Activated naive CD8-positive, alpha-beta T cell treated with anti-CD3 and anti-CD28 coated beads, Interleukin-2, amount 10 ng/mL, durations not matched to agents 7 days and 5 days (primary cell): ENCODE data around the gene ADCY5. TPM values are rescaled to one million over a fixed set of nuclear protein-coding genes. Genes with fewer than 3 reads are reported as not detected.
A peak's percentile ranks its signal among the peaks of the same experiment; 100 is the strongest.

Source experiments
- ATAC-seq: fragments of 150-1000 bp; cut with Tn5 transposase; one replicate; pipeline ENCODE4 v1.10.0; 2021; ENCODE audit warnings: low read depth, moderate library complexity
- POLR2A ChIA-PET: fragments of 350-600 bp; sonication (Branson Sonifier 250); formaldehyde crosslinking; loops from one replicate; lab custom pipeline; 2021; ENCODE audit warnings: antibody characterized with exemption; lab: Charles Lee
- DNase-seq: peaks from one replicate; pipeline ENCODE4 v3.0.0; 2021
- H3K27ac Mint-ChIP-seq: one replicate; pipeline ENCODE4 v1.8.0; 2022; ENCODE audit warnings: mild to moderate bottlenecking, mixed read lengths
- H3K27me3 Mint-ChIP-seq: one replicate; pipeline ENCODE4 v1.8.0; 2022; ENCODE audit warnings: mild to moderate bottlenecking, moderate library complexity, mixed read lengths
- H3K36me3 Mint-ChIP-seq: one replicate; pipeline ENCODE4 v1.8.0; 2021; ENCODE audit warnings: mild to moderate bottlenecking, mixed read lengths
- H3K4me1 Mint-ChIP-seq: one replicate; pipeline ENCODE4 v1.8.0; 2021; ENCODE audit warnings: mixed read lengths
- H3K4me3 Mint-ChIP-seq: one replicate; pipeline ENCODE4 v1.8.0; 2022; ENCODE audit warnings: mild to moderate bottlenecking, moderate library complexity, mixed read lengths
- H3K9me3 Mint-ChIP-seq: one replicate; pipeline ENCODE4 v1.8.0; 2021; ENCODE audit warnings: mixed read lengths
- total RNA-seq, 2 experiments: library from RNA; stranded (reverse); gene quantifications; one replicate each; pipeline ENCODE4 v1.2.3, GENCODE V29; 2021

ADCY5 gene
- total RNA-seq, 2 experiments from 2014 or later = not detected

GRCh38 chr3:123346021-123346420, 102.9 kb downstream of the ADCY5 start:
- Mint-ChIP-seq H3K27me3 (peaks cover 24% of the 10 kb centered on the region), H3K9me3 (no peaks in the 10 kb centered on the region), H3K4me3 (no peak overlapping the region), H3K4me1 (peaks cover 31% of the 10 kb centered on the region), H3K36me3 (no peaks in the 10 kb centered on the region), H3K27ac (no peak overlapping the region)
- DNase-seq (peak; percentile 12), ATAC-seq (no peak)
- POLR2A ChIA-PET = interaction anchor here (0.6 kb wide), 1 partner anchor 14 kb away, joined by 3 read pairs; no protein-coding TSS in a partner anchor

- Mint-ChIP-seq H3K4me1 (peaks cover 31% of the 10 kb centered on the region), H3K27me3 (peaks cover 27% of the 10 kb centered on the region), H3K4me3 (peak overlapping the region; percentile 2), H3K36me3 (no peaks in the 10 kb centered on the region), H3K9me3 (no peaks in the 10 kb centered on the region), H3K27ac (peak overlapping the region; percentile 51)
- no peak for ATAC-seq
- POLR2A ChIA-PET = no interaction called here
- peak; percentile 28 for DNase-seq
Observed at GRCh38 chr3:123344907-123345594, 103.8 kb downstream of the ADCY5 start.

- POLR2A ChIA-PET = no interaction called here
- peak; percentile 41 for DNase-seq
Observed at GRCh38 chr3:123344175-123344906, 104.5 kb downstream of the ADCY5 start.

DNA sequence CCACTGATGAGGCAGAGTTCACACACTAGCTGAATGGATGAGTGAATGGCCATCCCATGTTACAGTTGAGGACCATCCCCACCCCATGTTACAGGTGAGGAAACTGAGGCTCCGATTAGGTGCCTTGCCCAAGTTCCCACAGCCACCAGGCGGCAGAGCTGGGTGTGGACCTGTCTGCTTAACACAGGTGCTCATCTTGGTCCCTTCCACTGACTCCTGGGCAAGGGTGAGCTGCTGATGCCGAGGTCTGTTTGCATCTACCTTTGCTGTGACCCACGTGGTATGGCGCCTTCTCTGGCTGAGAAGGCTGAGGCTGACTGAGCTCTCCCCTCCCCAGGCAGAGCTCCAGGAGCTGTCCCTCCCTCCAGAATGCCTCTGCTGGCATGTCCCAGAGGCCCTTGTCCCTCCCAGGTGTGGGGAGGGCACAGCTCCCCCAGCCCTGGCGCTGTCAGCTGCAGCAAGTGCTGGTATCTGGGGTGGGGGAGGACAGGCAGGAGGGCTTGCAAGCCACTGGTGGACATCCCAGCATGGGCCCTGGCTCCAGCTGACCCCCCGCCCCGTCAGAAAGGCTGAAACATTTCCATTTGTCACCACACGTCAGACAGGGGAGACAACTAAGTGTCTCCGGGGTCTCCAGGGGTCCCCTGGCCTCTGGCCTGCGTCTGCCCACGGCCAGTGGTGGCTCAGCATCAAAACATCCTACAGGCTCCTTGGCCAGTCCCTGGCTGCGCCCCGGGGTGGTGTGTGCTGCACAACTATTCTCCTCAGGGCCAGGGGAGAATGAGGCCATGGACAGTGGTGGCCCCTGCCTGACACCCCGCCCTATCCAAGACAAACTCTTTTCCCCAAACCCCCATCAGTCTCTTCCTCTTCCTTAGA, 105.4 kb downstream of the ADCY5 start:
- POLR2A ChIA-PET = no interaction called here
- peak overlapping the region; percentile 44 for H3K27ac Mint-ChIP-seq
- no peaks in the 10 kb centered on the region for H3K9me3 Mint-ChIP-seq
- no peaks in the 10 kb centered on the region for H3K36me3 Mint-ChIP-seq
- DNase-seq (peak; percentile 21), ATAC-seq (no peak)
- H3K27me3 Mint-ChIP-seq = peaks cover 18% of the 10 kb centered on the region
- H3K4me1 Mint-ChIP-seq = peaks cover 16% of the 10 kb centered on the region
- H3K4me3 Mint-ChIP-seq = no peak overlapping the region

More at GRCh38 chr3:123344175-123344906, 104.5 kb downstream of the ADCY5 start:
- ATAC-seq = peak; percentile 89
- H3K27ac Mint-ChIP-seq = peak overlapping the region; percentile 51
- H3K9me3 Mint-ChIP-seq = no peaks in the 10 kb centered on the region
- peak overlapping the region; percentile 2 for H3K4me3 Mint-ChIP-seq
- peaks cover 26% of the 10 kb centered on the region for H3K27me3 Mint-ChIP-seq
- H3K36me3 Mint-ChIP-seq = no peaks in the 10 kb centered on the region
- peaks cover 24% of the 10 kb centered on the region for H3K4me1 Mint-ChIP-seq

DNA sequence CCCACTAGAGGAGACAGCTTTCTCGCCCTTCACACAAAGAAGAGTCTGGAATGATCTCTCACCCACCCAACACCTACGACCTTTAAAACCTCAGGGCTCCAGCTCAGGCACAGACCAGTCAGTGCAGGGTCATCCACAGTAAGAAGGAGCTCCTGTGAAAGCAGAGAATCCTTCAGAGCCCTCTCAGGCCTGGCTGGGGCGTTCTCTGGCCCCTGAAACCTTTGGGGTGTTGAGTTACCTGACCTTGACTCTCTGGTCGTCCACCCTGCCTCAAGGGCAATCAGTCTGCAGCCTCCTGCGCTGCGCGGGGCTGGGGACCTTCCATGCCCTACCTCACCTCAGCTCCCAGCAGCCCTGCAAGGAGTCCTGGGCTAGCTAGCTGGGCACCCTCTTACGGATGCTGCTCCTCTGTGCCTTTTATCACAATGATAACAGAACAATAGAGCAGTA, 106.2 kb downstream of the ADCY5 start:
- DNase-seq (peak; percentile 21), ATAC-seq (no peak)
- no peaks in the 10 kb centered on the region for H3K36me3 Mint-ChIP-seq
- H3K4me1 Mint-ChIP-seq = peaks cover 15% of the 10 kb centered on the region
- no peak overlapping the region for H3K27ac Mint-ChIP-seq
- POLR2A ChIA-PET = no interaction called here
- no peak overlapping the region for H3K4me3 Mint-ChIP-seq
- no peaks in the 10 kb centered on the region for H3K9me3 Mint-ChIP-seq
- peaks cover 9% of the 10 kb centered on the region for H3K27me3 Mint-ChIP-seq

GRCh38 chr3:123341871-123342630, 106.8 kb downstream of the ADCY5 start:
- POLR2A ChIA-PET = no interaction called here
- ATAC-seq = no peak
- H3K4me1 Mint-ChIP-seq = peaks cover 14% of the 10 kb centered on the region
- H3K4me3 Mint-ChIP-seq = no peak overlapping the region
- no peaks in the 10 kb centered on the region for H3K9me3 Mint-ChIP-seq
- no peaks in the 10 kb centered on the region for H3K36me3 Mint-ChIP-seq
- no peak overlapping the region for H3K27ac Mint-ChIP-seq
- peak; percentile 4 for DNase-seq
- H3K27me3 Mint-ChIP-seq = peaks cover 4% of the 10 kb centered on the region

DNA sequence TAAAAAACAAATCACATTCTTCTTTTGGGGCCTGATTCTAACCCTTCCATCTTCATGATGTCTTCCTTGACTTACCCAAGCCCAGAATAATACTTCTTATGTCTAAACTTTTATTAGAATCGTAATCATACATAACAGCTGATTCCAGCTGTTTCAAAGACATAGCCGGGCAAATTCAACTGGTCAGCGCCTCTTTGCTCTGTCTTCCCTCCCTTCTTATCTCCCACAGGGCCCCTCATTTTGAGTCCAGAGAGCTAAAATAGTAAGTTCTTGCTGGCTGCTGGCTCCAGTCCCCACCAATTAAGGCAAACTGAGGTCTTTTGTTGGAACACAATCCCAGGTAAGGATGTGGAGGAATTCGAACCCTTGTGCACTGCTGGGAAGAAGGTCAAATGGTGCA, 108.6 kb downstream of the ADCY5 start:
- Mint-ChIP-seq H3K4me1 (peaks cover 12% of the 10 kb centered on the region), H3K27me3 (peaks cover 4% of the 10 kb centered on the region), H3K9me3 (no peaks in the 10 kb centered on the region), H3K27ac (no peak overlapping the region), H3K4me3 (no peak overlapping the region), H3K36me3 (no peaks in the 10 kb centered on the region)
- POLR2A ChIA-PET = no interaction called here
- DNase-seq = peak; percentile 1
- no peak for ATAC-seq

DNA sequence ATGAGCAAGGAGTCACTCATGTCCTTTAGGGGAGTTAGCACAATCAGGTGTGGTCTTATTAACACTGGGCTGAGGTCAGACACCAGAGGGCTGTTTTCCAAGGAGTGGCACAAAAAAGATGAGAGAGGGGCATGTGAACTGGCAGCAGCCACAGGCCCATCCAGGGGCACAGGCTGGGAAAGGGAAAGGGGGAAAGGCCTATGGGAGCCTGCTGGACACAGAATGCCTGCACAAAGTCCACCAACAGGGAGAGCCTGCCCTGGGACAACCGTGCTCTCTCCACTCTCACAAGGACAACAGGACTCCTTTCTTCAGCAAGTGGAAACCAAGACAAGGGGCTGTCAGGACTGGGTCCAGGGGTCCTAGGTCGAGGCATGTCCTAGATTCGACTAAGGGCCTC, 109.6 kb downstream of the ADCY5 start:
- ATAC-seq (no peak), DNase-seq (peak; percentile 10)
- POLR2A ChIA-PET = no interaction called here
- Mint-ChIP-seq H3K27me3 (peaks cover 4% of the 10 kb centered on the region), H3K9me3 (no peaks in the 10 kb centered on the region), H3K27ac (no peak overlapping the region), H3K4me1 (peaks cover 10% of the 10 kb centered on the region), H3K36me3 (no peaks in the 10 kb centered on the region), H3K4me3 (no peak overlapping the region)

DNA sequence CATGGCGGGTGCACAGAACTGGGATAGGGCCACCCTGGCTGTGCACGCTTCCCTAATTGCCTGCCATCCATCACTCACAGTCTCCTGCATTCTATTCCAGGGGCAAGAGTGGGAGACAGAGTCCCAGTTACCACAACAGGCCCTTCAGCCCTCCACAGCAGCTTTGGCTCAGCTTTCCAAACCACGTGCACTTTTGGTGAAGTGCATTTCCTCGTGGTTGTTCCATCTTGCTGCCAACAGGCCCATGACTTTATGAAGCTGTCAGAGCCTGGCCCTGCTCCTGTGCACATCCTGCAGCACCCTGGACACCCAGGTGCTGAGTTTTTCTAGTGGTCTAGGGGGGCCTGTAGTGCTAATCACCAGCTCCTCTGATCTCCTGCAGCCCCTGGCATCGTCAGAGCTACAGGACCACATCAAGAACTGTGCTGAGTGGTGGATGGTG, 110.2 kb downstream of the ADCY5 start:
- H3K9me3 Mint-ChIP-seq = no peaks in the 10 kb centered on the region
- peaks cover 6% of the 10 kb centered on the region for H3K4me1 Mint-ChIP-seq
- no peak overlapping the region for H3K27ac Mint-ChIP-seq

DNA sequence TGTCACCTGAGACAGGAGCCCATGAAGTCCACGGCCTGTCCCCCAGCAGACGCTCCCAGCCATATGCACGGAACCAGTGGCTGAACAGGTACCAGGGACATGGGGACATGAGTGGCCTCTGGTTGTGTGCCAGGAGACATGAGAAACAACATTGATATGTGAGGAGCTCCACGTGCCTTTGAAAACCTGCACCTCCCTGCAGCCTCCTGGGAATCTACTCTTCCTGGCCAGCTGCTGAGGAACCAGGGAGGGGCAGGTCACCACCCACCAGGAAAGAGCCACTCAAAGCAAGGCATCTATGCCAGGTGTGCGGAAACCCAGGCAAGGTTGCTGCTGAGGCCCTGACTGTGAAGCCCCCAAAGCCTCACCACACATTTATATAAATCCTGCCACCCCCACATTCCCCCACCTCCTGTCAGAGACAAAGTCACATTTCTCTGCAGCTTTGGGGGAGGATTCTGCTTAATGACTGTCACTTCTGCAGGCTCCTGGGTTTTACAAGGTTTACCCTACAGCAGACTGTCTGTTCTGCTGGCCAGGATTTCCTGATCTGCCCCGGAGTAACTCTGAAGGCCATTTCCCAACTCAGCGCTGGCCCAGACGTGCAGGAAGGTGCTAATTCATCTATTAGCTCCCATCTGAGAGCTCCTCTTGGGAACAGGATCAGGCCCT, 110.8 kb downstream of the ADCY5 start:
- Mint-ChIP-seq H3K4me3 (no peak overlapping the region), H3K9me3 (no peaks in the 10 kb centered on the region), H3K4me1 (peaks cover 6% of the 10 kb centered on the region), H3K36me3 (no peaks in the 10 kb centered on the region), H3K27me3 (peaks cover 3% of the 10 kb centered on the region), H3K27ac (no peak overlapping the region)
- POLR2A ChIA-PET = no interaction called here
- no peak for DNase-seq
- no peak for ATAC-seq

More for the DNA sequence above, 110.2 kb downstream of the ADCY5 start:
- peaks cover 3% of the 10 kb centered on the region for H3K27me3 Mint-ChIP-seq
- POLR2A ChIA-PET = no interaction called here
- no peaks in the 10 kb centered on the region for H3K36me3 Mint-ChIP-seq
- ATAC-seq (no peak), DNase-seq (no peak)
- no peak overlapping the region for H3K4me3 Mint-ChIP-seq

DNA sequence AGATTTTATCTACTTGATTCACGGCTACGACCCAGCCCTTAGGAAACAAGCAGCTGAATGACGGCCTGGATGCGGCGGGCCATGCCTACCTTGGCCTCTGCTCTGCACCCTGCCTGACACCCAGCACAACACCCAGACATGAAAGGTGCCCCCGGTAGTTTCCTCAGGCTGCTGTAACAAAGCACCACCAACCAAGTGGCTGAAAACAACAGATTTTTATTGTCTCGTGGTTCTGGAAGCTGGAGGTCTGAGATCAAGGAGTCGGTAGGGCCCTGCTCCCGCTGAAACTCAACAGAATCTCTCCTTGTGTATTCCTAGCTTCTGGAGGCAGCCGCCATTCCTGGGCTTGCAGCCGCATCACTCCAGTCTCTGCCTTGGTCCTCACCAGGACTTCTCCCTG, 111.7 kb downstream of the ADCY5 start:
- Mint-ChIP-seq H3K4me3 (no peak overlapping the region), H3K9me3 (no peaks in the 10 kb centered on the region), H3K4me1 (peaks cover 6% of the 10 kb centered on the region), H3K27ac (no peak overlapping the region), H3K27me3 (peaks cover 3% of the 10 kb centered on the region), H3K36me3 (no peaks in the 10 kb centered on the region)
- DNase-seq = no peak
- ATAC-seq = no peak
- POLR2A ChIA-PET = no interaction called here

DNA sequence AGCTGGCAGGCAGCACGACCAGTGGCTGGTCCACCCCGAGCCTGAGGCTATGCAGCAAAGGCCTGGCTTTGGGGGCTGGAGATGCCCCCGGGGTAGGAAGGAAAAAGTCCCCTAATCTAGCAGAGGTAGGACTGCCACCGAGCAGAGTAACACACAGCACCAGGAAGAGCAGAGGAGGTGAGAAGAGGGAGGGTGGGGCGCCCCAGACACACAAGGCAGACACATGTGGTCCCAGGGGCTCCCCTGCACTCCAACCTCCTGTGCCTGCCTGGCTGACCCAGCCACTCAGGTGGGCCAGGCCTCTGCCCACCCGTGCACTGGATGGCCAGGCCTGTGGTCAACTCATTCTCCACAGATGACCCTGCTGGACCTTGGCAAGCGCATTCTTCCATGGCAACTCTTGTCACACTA, 112.4 kb downstream of the ADCY5 start:
- peaks cover 6% of the 10 kb centered on the region for H3K4me1 Mint-ChIP-seq
- no peak overlapping the region for H3K4me3 Mint-ChIP-seq
- peaks cover 3% of the 10 kb centered on the region for H3K27me3 Mint-ChIP-seq
- no peak overlapping the region for H3K27ac Mint-ChIP-seq
- H3K36me3 Mint-ChIP-seq = no peaks in the 10 kb centered on the region
- no peak for ATAC-seq
- DNase-seq = no peak
- no peaks in the 10 kb centered on the region for H3K9me3 Mint-ChIP-seq
- POLR2A ChIA-PET = no interaction called here
